Activated T-helper 9 cell treated with anti-CD3 and anti-CD28 coated beads, Interleukin-2, amount 50 U/mL, for 16 hours (primary cell): ENCODE results near the gene LRRC25.

Experiments used
- DNase-seq: peaks from one replicate; pipeline ENCODE4 v3.0.0-alpha.2; 2020; ENCODE audit warnings: low read depth

LRRC25 gene

DNA sequence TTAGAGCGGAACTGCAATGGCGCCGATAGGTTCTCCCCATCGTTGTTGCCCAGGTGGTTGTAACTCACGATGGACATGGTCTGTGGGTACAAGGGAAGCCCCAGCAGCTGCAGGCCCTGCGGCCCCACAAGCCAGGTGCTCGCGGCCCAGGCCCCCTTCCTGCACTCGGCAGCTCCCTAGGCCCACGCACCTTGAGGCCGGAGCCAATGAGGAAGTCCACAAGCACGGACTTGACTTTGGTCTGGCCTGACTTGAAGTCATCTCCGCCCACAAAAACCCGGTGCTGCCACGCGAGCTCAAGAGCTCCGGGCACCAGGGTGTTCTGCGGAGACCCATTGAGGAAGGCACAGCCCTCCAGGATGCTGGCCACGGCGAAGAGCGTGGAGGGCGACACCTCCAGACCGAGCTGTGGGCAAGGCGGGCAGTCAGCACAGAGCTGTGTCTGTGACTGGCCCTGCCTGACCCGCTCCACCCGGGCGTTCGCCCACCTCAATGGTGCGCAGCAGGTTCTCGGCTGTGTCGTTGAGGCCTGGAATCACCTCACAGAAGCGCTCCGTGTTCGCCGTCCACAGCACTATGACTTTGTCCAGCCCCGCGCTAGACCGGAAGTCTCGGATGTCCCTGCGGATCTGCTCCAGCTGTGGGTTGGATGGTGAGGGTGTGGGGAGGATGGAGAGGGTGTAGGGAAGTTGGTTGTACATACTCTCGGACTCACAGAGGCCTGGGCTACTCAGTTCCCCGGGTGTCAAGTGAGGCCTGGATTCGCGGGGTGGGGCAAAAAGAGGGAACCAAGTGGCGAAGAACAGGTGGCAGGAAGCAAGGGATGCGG, 38.6 kb upstream of the LRRC25 start:
- no peak for DNase-seq

DNA sequence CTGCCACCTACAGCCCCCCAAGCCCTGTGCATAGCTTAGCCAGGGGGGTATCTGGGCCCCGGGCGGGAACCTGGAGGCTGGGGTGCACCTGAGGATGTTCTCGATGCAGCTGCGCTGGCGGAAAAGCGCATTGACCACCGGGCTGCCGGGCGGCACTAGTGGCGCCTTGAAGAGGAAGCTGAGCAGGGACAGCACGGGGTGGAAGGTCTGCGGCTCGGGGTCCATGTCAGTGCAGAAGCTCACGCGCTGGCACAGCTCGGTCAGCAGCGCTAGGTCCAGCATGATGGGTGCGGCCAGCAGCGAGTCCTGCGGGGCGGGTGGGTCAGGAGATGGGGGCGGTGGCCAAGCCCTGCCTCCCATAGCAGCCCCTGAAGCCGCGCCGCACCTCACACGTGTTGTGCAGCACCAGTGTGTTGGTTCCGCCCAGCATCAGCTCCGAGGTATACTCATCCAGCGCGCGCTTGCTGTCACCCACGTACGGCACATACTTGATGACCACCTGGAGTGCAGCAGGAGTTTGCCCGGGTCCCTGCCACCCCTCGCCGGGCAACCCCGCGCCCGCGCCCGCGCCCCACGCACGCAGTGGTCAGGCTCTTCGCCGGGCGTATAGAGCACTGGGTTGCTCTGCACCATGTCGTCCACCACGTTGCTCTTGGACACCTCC, 37.9 kb upstream of the LRRC25 start:
- no peak for DNase-seq

DNA sequence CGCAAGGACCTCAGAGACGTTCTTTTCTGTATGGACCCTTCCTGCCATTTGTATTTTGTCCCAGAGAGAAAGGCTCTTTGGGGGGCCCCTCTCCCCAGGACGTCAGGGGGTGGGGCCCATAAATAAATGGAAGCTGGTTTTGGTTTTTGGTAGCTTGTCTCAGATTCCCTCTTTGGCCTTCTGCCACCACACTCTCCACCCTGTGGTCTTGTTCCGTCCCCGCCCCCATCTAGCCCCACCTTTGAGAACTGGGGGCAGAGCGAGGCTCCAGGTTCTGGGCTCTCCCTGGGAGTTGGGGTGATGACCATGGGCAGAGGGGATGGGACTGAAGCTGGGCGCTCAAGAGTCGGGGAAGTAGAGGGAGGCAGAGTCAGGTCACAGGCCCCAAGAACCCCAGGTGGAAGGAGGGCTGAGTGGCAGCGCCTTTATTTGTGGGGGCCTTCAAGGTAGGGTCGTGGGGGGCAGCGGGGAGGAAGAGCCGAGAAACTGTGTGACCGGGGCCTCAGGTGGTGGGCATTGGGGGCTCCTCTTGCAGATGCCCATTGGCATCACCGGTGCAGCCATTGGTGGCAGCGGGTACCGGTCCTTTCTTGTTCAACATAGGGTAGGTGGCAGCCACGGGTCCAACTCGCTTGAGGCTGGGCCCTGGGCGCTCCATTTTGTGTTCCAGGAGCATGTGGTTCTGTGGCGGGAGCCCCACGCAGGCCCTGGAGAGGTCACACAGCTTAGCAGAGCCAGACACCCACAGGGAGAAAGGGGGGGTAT, 37.2 kb upstream of the LRRC25 start:
- no peak for DNase-seq

DNA sequence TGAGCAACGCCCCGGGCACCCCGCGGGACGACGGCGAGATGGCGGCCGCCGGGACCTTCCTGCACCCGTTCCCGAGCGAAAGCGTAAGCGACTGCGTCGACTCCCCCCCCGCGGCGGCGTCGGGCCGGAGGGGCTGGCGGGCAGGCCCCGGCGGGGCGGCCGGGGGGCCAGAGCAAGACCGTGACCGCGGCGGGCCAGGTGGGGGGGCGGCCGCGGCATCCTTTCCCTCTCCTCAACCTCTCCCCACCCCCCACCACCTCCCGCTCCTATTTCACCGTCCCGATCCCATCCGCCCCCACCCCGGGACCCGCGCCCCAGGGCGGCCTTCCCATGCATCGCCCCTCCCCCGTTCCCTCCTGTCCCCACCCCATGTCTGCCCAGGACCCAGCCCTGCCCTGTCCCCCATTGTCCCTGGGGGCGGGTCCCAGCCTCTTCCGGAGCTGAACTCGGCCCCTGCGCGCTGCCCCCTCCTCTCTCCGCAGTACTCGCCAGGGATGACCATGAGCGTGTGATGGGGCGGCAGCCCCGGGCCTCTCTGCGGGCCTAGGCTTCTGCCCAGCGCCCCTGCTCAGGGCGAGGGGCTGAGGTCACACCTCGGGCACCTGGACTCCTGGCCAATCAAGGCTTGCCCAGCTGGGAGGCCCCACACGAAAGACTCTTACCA, 36.4 kb upstream of the LRRC25 start:
- DNase-seq = no peak

DNA sequence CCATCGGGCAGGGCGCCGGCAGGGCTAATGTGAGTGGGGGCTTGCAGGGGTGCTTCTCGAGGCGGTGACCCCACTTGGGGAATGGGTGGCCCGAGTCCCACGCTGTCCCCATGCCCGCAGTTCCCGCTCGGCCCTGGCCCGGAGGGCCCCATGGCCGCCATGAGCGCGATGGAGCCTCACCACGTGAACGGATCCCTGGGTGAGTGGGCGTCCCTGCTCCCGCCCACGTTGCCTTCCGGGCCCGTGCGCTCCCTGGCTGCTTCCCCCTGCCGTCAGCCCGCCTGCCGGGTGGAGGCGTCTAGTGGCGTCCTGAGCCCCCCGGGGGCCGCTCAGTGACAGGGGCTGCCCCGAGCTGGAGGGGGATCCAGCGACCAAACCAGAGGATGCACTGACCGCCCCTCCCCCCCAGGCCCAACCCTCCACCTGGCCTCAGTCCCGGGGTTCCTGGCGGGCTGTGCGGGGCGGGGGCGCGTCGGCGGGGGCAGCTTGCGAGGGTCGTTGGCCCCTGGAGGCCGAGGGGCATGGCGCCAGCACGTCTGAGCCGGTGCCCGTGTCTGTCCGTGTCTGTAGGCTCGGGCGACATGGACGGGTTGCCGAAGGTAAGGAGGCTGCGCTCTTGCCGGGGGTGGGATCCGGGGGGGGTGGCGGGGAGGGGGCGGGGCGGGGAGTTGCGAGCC, 35.7 kb upstream of the LRRC25 start:
- no peak for DNase-seq

DNA sequence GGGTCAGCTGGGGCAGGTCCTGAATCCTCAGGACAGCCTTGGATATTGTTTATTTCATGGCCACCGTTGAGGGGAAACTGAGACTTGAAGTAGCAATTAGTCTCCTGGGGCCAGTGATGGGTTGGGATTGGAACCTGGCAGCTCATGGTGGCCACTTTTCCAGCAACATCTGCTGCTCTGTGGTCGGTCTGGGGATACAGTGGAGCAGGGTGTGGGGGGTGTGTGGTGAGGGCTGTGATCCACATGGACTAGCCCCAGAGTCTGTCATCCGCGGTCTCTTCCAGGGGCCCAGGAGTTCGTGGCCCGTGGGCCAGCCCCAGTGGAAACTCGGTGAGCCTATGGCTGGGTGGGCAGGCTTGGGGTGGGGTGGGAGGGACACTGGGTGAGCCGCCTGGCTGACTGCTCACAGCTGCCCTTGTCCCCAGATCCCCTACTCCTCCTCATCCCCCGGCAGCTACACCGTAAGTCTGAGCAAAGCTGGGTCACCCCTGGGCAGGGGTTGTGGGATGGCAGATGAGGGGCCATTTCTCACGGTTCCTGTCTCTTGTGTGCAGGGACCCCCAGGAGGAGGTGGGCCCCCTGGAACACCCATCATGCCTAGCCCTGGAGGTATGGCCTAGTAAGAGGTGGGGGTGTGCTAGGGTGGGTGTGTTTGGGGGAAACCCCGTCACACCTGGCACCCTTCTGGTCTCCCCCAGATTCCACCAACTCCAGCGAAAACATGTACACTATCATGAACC, 35.0 kb upstream of the LRRC25 start:
- no peak for DNase-seq

DNA sequence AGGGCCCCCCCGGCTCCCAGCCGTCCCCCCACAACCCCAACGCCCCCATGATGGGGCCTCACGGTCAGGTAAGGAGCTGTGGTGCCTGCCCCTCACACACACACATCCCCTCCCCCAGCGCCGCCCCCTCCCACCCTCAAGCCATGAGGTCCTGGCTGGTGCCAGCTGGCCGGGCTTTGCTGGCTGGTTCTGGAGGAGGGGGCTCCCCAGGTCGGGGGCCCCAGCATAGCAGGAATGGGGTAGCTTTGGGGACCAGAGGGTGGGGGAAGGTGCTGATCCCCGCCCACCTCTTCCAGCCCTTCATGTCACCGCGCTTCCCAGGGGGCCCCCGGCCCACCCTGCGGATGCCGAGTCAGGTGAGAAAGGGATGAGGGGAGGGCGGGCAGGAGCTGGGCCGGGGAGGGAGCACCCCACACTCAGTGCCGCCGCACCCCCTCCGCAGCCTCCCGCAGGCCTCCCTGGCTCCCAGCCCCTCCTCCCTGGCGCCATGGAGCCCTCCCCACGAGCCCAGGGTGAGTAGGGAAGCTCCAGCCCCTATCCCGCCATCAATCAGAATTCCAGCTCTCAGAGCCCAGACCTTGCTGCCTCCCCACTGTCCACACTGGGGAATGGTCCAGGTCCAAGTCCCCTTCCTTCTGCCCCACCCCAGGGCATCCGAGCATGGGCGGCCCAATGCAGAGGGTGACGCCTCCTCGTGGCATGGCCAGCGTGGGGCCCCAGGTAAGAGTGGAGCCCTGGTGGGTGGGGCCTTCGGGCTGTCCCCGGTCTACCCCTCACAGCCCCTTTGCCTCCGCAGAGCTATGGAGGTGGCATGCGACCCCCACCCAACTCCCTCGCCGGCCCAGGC, 34.2 kb upstream of the LRRC25 start:
- no peak for DNase-seq

DNA sequence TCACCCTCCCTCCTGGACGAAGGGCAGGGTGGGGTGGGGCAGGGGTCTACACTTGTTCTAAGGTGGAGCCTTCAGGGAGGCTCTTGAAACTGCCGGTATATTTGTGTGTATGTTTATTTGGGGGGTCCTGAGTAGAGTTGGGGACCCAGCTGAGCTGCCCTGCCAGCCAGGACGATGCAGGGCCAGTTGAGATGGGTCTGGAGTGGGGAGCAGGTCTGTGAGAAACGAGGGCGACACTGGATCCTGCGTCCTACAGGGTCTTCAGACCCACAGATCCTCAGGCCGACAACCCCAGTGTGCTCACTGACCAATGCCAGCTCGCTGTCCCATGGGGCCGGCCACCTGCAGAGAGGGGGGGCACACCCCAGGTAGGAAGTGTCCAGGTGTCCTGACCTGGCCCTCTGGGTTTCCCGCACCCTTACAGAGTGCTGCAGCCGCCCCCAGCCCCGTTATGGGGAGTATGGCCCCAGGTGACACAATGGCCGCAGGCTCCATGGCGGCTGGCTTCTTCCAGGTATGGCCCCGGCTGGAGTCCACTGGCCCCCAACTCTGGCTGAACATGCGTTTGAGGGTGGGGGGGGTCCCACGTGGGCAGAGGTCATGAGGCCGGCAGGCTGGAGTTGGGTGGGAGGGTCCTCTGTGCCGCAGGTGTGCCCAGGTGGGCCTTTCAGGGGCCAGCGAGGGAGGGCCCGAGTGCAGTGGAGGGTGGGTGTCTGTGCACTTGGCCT, 33.2 kb upstream of the LRRC25 start:
- no peak for DNase-seq

DNA sequence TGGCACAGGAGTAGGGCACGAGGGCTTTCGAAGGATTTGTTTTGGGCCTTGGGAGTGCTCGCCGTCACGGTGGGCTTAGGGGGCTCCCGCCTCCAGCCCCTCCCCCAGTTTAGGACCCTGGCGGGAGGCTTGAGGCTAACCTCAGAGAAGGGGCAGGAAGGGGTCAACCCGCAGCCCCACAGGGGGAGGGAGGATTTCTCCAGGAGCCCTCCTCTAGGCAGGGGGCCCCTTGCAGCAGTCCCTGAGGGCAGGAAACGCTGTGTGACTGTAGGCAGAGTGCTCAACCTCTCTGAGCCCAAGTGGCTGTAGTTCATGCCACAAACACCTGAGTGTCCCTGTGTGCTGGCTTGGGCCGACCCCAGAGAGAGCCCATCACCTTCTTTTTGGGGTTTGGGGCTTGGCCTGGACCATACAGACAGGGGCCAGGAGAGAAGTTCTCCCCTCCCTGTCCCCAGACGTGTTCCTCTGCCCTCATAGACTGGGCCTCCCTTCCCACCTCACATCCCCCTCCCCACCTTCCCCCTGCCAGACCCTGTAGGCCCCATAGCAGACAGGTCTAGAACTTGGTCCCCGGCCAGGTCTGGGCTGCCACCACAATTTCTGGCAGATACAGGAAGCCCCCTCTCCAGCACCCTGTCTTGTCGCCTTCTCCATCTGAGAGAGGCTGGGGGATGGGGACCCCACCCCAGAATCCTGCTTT, 32.4 kb upstream of the LRRC25 start:
- no peak for DNase-seq

DNA sequence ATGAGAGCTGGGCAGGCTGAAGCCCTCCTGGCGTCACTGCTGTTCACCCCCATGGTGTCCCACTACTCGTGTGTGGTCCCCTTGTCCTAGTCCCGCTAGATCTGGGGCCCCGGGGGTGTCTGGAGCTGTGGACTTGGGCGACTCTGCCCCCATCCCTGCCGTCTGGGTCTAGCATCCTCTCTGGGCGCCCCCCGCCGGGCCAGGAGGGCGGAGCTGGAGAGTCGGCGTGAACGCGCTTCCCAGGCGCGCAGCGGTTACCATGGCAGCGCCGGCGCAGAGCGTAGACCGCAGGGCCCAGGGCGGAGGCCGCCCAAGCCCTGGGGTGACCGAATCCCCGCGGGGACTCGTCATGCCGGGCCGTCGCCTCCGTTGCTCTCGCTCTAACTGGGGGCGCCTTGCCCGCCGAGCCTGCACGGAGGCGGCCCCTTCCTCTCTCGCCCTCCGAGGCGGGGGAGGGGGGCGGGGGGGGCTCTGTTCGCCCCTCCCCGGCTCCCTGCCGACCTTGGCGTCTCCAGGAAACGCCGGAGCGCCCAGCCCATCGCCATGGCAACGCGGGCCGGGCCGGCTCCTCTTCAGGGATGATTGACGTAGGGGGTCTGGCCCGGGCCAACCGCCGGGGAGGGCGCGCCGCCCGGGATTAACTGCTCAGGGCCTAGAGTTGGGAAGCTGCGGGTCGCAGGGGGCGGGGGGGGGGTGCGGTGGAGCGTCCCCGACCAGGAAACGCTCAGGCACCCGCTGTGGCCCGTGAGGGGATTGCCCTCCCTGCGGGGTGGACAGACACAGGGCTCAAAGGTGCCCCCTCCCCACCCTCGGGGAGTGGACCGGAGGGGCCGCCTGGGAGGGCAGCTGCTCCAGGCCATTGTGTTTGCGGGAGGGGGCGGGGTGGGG, 31.6 kb upstream of the LRRC25 start:
- peak; percentile 68 for DNase-seq

DNA sequence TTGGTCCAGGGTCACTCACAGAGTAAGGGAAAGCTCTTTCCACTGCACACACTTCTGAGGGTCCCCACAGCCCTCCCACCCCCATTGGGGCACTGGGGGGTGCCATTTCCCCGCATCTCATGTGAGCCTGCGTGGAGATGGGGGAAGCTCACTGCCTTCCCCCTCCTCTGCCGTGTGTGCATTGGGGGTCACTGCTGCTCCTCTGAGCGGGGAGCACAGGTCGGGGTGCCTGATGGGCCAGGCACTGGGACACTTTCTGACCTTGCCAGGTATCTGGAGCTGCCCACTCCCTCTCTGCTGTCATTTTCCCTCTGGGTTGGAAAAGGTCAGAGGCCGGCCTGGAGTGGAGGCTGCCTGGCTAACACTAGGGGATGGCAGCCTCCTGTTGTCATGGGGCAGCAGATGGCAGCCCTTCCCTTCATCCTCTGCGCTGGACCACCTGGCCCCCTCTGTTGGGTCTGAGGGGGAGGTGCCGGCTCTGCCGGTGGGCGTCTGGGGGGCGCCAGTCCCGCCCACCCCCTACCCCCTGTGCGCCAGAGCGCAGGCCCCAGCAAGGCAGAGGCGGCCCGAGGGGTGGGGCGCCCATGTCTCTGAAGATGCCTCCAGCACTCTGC, 30.9 kb upstream of the LRRC25 start:
- no peak for DNase-seq

DNA sequence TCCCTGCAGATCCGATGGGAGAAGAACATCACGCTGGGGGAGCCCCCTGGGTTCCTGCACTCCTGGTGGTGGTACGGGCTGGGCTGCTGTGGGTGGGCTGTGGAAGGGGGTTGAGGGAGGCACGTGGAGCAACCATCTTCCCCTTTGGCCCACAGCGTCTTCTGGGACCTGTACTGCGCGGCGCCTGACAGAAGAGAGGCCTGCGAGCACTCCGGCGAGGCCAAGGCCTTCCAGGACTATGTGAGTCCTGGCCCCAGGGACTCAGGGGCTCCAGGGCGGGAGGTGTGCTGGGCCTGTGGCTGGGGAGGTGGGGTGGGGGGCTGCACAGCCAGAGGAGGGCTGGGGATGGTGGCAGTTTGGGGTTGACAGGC, 30.3 kb upstream of the LRRC25 start:
- DNase-seq = no peak

DNA sequence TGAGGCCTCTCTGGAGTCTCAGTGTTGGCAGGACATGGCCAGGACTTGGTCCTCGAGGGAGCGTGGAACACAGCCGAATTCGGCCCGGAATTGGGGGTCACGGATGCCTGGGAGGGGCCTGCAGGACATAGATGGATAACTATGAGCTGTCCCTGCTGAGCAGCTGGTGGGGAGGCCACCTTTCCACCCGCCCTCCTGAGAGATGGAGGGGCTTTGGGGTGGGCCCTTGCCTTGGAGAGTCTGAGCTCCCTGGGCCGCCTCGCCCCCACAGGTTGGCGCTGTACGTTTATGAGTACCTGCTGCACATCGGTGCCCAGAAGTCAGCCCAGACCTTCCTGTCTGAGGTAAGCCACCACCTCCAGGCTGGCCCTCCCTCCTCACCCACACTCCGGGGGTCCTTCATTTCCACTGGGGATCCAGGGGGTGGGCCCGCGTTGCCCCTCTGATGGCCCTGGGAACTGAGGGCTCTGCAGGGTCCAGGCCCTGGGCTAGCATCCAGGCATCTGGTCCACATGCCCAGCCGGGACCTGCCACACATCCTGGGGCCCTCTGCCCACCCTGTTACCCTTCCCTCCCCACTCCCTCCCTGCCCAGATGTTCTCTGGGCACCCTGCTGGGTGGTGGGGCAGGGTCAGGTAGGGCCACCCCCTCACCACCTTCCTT, 29.8 kb upstream of the LRRC25 start:
- no peak for DNase-seq

DNA sequence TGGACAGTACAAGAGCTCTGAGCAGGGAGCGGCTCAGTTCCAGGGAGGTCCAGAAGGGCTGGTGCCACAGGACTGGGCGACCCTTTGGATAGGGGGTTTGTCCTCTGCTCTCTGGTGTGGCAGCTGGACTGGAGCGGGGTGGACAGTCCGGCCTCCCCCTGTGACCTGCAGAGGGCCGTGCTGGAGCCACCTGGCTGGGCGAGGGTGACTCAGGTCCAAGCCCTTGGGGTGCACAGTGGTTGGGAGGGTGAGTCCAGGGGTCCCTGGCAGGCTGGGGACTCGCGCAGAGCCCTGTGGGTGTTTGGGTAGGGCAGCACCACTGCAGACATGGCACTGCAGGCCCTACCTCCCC, 29.0 kb upstream of the LRRC25 start:
- no peak for DNase-seq

DNA sequence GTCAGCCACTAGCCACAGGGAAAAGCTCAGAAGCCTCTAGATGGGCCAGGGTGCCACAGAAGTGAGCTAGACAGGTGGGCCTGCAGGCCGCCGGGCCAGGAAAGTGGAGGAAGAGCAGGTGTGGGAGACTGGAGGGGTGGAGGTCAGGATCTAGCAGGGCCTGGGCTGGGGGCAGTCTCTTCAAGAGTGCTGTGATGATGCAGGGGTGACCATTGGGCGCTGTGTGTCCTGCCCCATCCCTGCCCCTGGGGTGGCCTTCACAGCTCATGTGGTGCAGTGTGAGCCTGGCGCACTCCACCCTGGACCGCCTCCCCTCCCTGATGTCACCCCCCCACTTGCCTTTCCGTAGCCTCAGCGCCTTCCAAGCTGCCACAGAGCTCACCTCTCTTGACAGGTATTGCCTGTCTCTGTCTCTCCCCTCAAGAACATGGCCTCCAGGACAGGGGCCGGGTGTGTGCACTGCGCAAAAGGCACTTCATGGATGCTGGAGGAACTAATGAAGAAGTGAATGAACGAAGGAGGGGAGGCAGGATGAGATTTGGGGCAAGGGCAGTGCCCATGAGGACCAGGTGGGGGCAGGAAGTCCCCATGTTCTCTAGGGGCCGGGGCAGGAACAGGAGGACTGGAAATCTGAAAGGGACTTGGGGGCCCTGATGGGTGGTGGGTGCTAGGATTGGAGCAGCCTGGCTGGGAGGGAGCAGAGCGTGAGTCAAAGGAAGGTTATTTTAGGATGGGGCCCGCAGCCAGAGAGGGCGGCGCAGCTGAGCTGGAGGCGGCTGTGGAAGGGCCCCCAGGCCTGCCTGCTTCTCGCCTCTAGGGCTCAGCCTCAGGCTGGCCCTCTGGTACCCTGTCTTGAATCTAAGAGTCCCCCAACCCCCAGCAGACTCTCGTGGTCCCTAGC, 28.3 kb upstream of the LRRC25 start:
- DNase-seq = no peak
